Stimulated activated CD4-positive, alpha-beta T cell treated with anti-CD3 and anti-CD28 coated beads, TNF-alpha, amount 100 ng/mL, for 1 hour (primary cell): Measurements from ENCODE around the gene CDKN2B-AS1.

Source experiments
- DNase-seq, 3 donors: peaks; one replicate each; pipeline ENCODE4 v3.0.0-alpha.2; 2020; ENCODE audit warnings: low read depth in 3 of 3, low spot score in 1 of 3

CDKN2B-AS1 gene

GRCh38 chr9:21982861-21983560 lies 11.6 kb upstream of the CDKN2B-AS1 start:
- DNase-seq, result no peak

GRCh38 chr9:21983561-21983935 lies 11.0 kb upstream of the CDKN2B-AS1 start:
- DNase-seq, result no peak

GRCh38 chr9:21984101-21984500 lies 10.5 kb upstream of the CDKN2B-AS1 start:
- DNase-seq, result no peak

GRCh38 chr9:21985964-21986667 lies 8.5 kb upstream of the CDKN2B-AS1 start:
- no peak for DNase-seq

- DNase-seq, result no peak
Measured at GRCh38 chr9:21988056-21988990, 6.3 kb upstream of the CDKN2B-AS1 start.

GRCh38 chr9:21989440-21990189 lies 5.0 kb upstream of the CDKN2B-AS1 start:
- no peak for DNase-seq

- DNase-seq, result no peak
Measured at GRCh38 chr9:21991072-21991959, 3.3 kb upstream of the CDKN2B-AS1 start.

- no peak for DNase-seq
Measured at GRCh38 chr9:21993007-21993406, 1.6 kb upstream of the CDKN2B-AS1 start.

- DNase-seq, result no peak
Measured at GRCh38 chr9:21993893-21994555, 567 bp upstream of the CDKN2B-AS1 start, which contains the start of gene CDKN2A. CDKN2A (minus strand) TSS chr9:21994392.

GRCh38 chr9:21995006-21995665 lies 545 bp downstream of the CDKN2B-AS1 start:
- DNase-seq, result no peak

- DNase-seq, result no peak
Measured at GRCh38 chr9:21995666-21996398, 1.2 kb downstream of the CDKN2B-AS1 start.

GRCh38 chr9:21996438-21996837 lies 1.8 kb downstream of the CDKN2B-AS1 start:
- no peak for DNase-seq

GRCh38 chr9:21996858-21997257 lies 2.3 kb downstream of the CDKN2B-AS1 start:
- DNase-seq, result no peak

GRCh38 chr9:21997480-21997879 lies 2.9 kb downstream of the CDKN2B-AS1 start:
- no peak for DNase-seq

GRCh38 chr9:21998026-21998425 lies 3.4 kb downstream of the CDKN2B-AS1 start:
- no peak for DNase-seq

- DNase-seq, result no peak
Measured at GRCh38 chr9:22002038-22002437, 7.4 kb downstream of the CDKN2B-AS1 start.

GRCh38 chr9:22005021-22005701 lies 10.6 kb downstream of the CDKN2B-AS1 start:
- no peak for DNase-seq
